Activated CD8-positive, alpha-beta T cell treated with anti-CD3 and anti-CD28 coated beads for 36 hours (primary cell): Measurements from ENCODE around the gene DNAJB4. TPM values are rescaled to one million over a fixed set of nuclear protein-coding genes. Genes with fewer than 3 reads are reported as not detected.

Experiments
- ATAC-seq: fragments of 200-7000 bp; cut with Tn5 transposase; one replicate; pipeline ENCODE4 v1.10.0; 2021; ENCODE audit warnings: mild to moderate bottlenecking, moderate library complexity
- CTCF ChIA-PET: fragments of 350-600 bp; sonication (Branson Sonifier 250); formaldehyde crosslinking; loops from one replicate; lab custom pipeline; 2021; ENCODE audit warnings: antibody characterized with exemption; lab: Charles Lee
- POLR2A ChIA-PET: fragments of 350-600 bp; sonication (Branson Sonifier 250); formaldehyde crosslinking; loops from one replicate; lab custom pipeline; 2021; ENCODE audit warnings: antibody characterized with exemption; lab: Charles Lee
- DNase-seq: peaks from one replicate; pipeline ENCODE4 v3.0.0-alpha.2; 2020
- H3K27ac Mint-ChIP-seq: one replicate; pipeline ENCODE4 v1.8.0; 2021; ENCODE audit warnings: mild to moderate bottlenecking, mixed read lengths
- H3K27me3 Mint-ChIP-seq: one replicate; pipeline ENCODE4 v1.8.0; 2021; ENCODE audit warnings: mixed read lengths
- H3K36me3 Mint-ChIP-seq: one replicate; pipeline ENCODE4 v1.8.0; 2021; ENCODE audit warnings: low read depth, mixed read lengths
- H3K4me1 Mint-ChIP-seq: one replicate; pipeline ENCODE4 v1.8.0; 2021; ENCODE audit warnings: low read depth, mixed read lengths
- H3K4me3 Mint-ChIP-seq: one replicate; pipeline ENCODE4 v1.8.0; 2021; ENCODE audit warnings: mild to moderate bottlenecking, moderate library complexity, mixed read lengths
- H3K9me3 Mint-ChIP-seq: one replicate; pipeline ENCODE4 v1.8.0; 2021; ENCODE audit warnings: mixed read lengths
- intact Hi-C: fragments of 100-400 bp; cut with micrococcal nuclease; formaldehyde crosslinking; loops from one replicate; pipeline ENCODE4 v1.10.0; 2022
- total RNA-seq, 2 experiments: library from RNA; stranded (reverse); gene quantifications; one replicate each; pipeline ENCODE4 v1.2.3, GENCODE V29; 2021
- TF ChIP-seq, protein P1 (sequence below): fragments of 200-600 bp; IDR thresholded peaks from one replicate; pipeline ENCODE4 v1.8.0; 2022; ENCODE audit warnings: antibody characterized with exemption, mild to moderate bottlenecking

DNAJB4 gene
- total RNA-seq, 2 experiments from 2014 or later = 9.7 to 12.0 TPM

DNA sequence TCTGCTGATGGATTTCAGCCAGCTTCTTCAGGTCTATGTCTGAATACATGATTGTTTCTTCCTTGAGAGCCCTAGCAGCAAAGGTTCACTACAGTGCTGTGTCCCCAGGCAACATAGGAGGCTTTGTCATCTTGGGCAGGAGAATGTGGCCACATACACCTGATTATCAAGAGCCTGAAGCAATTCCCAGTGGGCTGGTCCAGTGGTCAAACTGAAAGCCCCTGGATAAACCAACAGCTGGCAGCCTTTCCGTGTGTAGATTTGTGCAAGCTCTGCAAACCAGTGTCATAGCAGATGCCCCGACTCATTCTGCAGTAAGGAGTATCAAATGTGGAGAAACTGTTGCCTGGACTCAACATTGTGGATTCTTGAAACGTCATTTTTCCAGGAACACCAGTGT lies 38.7 kb downstream of the DNAJB4 start:
- no peak for DNase-seq
- CTCF ChIA-PET = interaction anchor here (1.0 to 2.6 kb wide), 3 partner anchors 39 to 71 kb away, joined by 3 to 11 read pairs (median 3); partner anchors contain the start of gene DNAJB4
- H3K27ac Mint-ChIP-seq = no peak overlapping the region
- peaks cover 35% of the 10 kb centered on the region for H3K27me3 Mint-ChIP-seq
- TF ChIP-seq, protein P1, sequence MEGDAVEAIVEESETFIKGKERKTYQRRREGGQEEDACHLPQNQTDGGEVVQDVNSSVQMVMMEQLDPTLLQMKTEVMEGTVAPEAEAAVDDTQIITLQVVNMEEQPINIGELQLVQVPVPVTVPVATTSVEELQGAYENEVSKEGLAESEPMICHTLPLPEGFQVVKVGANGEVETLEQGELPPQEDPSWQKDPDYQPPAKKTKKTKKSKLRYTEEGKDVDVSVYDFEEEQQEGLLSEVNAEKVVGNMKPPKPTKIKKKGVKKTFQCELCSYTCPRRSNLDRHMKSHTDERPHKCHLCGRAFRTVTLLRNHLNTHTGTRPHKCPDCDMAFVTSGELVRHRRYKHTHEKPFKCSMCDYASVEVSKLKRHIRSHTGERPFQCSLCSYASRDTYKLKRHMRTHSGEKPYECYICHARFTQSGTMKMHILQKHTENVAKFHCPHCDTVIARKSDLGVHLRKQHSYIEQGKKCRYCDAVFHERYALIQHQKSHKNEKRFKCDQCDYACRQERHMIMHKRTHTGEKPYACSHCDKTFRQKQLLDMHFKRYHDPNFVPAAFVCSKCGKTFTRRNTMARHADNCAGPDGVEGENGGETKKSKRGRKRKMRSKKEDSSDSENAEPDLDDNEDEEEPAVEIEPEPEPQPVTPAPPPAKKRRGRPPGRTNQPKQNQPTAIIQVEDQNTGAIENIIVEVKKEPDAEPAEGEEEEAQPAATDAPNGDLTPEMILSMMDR = no peak
- H3K9me3 Mint-ChIP-seq = peaks cover 1% of the 10 kb centered on the region
- no peaks in the 10 kb centered on the region for H3K36me3 Mint-ChIP-seq
- no peak overlapping the region for H3K4me3 Mint-ChIP-seq
- intact Hi-C loops = no loop called here
- POLR2A ChIA-PET = interaction anchor here (5.2 kb wide), 1 partner anchor 38 kb away, joined by 34 read pairs; the partner anchor contains the start of gene DNAJB4
- H3K4me1 Mint-ChIP-seq = peaks cover 39% of the 10 kb centered on the region
- no peak for ATAC-seq

DNA sequence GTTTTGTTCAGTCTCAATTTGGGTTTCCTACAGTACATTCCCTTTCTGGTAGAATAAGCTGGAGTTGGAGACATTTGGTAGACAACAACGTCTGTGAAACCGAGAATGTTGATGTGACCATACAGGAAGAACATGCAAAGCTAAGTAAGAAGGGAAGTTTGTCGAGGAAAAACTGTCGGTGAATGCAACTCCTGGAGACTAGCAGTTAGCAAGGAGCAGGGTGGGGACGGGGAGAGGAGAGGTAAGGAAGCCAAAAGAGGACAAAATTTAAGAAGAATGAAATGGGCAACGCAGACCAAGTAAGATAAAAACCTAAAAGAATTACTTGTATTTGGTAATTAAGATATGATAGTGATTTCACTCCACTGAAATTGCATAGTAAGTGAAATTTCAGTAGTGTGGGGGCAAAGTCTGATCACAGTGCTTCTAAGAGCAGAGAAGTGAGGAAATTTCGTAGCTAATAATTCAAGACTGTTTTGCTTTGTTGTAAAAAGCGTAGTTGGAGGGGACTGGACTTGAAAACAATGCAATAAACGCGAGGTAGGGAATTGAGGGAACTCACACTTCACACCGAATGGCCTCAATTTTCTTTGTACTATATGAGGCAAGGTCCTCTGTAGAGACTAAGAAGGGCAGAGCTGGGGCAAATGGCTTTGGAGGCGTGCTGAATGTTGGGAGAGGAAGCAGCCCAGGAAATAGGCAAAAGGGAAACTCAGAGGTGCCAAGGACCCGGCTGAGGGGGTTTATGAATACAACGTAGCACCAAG lies 40.2 kb downstream of the DNAJB4 start:
- CTCF ChIA-PET = interaction anchor here (1.0 to 2.6 kb wide), 2 partner anchors 21 to 69 kb away, joined by 3 to 11 read pairs; no protein-coding TSS in a partner anchor
- no peaks in the 10 kb centered on the region for H3K36me3 Mint-ChIP-seq
- ATAC-seq = no peak
- DNase-seq = no peak
- H3K27ac Mint-ChIP-seq = no peak overlapping the region
- POLR2A ChIA-PET = interaction anchor here (0.9 to 5.2 kb wide), 4 partner anchors 11 to 70 kb away, joined by 3 to 34 read pairs (median 6); partner anchors contain the start of genes DNAJB4 and FUBP1
- H3K9me3 Mint-ChIP-seq = peaks cover 1% of the 10 kb centered on the region
- H3K4me1 Mint-ChIP-seq = peaks cover 45% of the 10 kb centered on the region
- intact Hi-C loops = loop anchor here (5.0 kb wide), 1 partner anchor 67 kb away; no protein-coding TSS in a partner anchor
- H3K4me3 Mint-ChIP-seq = peak overlapping the region; percentile 76
- H3K27me3 Mint-ChIP-seq = peaks cover 40% of the 10 kb centered on the region
- TF ChIP-seq, protein P1 = no peak

DNA sequence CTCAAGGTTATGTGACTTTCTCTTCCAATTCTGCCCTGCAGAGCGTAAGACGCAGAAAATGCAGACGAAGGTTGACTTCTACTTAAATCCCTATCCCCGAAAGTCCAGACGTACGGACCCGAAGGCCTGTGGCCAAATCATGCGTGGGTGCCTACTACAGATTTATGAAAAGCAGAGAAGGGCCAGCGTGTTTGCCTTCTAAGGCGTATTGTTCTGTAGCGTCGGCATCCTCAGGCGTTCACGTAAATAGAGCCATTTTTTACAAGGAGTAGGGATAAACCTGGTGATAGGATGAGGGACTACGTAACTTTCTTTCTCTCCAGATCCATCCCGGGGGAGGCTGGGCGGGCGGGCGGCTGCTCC lies 40.8 kb downstream of the DNAJB4 start:
- ATAC-seq = no peak
- Mint-ChIP-seq H3K27me3 (peaks cover 40% of the 10 kb centered on the region), H3K27ac (no peak overlapping the region), H3K4me1 (peaks cover 42% of the 10 kb centered on the region), H3K4me3 (peak overlapping the region; percentile 76), H3K36me3 (no peaks in the 10 kb centered on the region), H3K9me3 (no peaks in the 10 kb centered on the region)
- intact Hi-C loops = loop anchor here (5.0 kb wide), 1 partner anchor 67 kb away; no protein-coding TSS in a partner anchor
- no peak for DNase-seq
- CTCF ChIA-PET = interaction anchor here (1.0 to 2.6 kb wide), 2 partner anchors 22 to 69 kb away, joined by 3 to 11 read pairs; no protein-coding TSS in a partner anchor
- TF ChIP-seq, protein P1 = no peak
- POLR2A ChIA-PET = interaction anchor here (0.9 to 5.2 kb wide), 3 partner anchors 12 to 67 kb away, joined by 3 to 34 read pairs (median 9); partner anchors contain the start of genes DNAJB4 and FUBP1

DNA sequence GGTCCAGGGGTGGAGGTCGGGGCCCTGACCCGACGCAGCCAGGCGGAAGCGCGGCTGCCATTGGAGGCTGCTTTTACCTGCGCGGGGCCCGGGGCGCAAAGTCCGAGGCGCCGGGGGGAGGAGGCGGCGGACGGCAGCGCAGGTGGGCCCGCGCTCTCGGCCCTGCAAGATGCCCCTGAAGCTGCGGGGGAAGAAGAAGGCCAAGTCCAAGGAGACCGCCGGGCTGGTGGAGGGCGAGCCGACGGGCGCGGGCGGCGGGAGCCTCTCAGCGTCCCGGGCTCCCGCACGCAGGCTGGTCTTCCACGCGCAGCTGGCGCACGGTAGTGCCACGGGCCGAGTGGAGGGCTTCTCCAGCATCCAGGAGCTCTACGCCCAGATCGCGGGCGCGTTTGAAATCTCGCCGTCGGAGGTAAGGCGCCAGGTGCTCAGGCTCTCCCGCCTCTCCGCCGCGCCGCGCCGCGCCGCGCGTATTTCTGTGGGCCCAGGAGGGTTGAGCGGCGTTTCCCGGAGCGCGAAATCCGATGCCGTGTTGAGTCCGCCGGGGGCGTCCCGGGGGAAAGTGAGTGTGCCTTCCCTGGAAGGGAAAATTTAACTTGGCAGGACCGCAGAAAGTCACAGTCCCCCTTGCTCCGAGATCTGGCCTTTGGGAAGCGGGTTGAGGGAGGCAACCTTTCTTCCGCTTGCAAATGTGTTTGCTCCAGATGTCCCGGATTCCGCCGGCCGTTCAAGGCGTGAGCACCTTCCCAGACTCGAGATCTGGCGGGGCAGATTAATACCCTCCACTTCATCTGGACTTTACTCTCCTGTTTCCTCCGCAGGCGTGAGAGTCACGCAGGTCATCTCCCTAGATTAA lies 41.4 kb downstream of the DNAJB4 start, which contains the start of gene GIPC2:
TSS of gene GIPC2 (plus strand) at position 41 of the 853 bp plus-strand sequence. CDS start at position 170, 129 bp downstream.
- POLR2A ChIA-PET = interaction anchor here (1.0 to 5.2 kb wide), 3 partner anchors 41 to 68 kb away, joined by 3 to 34 read pairs (median 9); partner anchors contain the start of genes DNAJB4 and FUBP1
- Mint-ChIP-seq H3K27ac (peak within 1 kb of the TSS; percentile 30), H3K27me3 (peaks cover 42% of the 10 kb centered on the region), H3K4me1 (peaks cover 37% of the 10 kb centered on the region), H3K9me3 (no peaks in the 10 kb centered on the region), H3K36me3 (no peaks in the 10 kb centered on the region), H3K4me3 (peak within 1 kb of the TSS; percentile 76)
- ATAC-seq (peak; percentile 53), DNase-seq (peak; percentile 42)
- CTCF ChIA-PET = interaction anchor here (0.7 to 2.6 kb wide), 3 partner anchors 33 to 68 kb away, joined by 3 to 11 read pairs (median 5); partner anchors contain the start of gene DNAJB4
- TF ChIP-seq, protein P1 = no peak
- intact Hi-C loops = loop anchor here (5.0 kb wide), 1 partner anchor 66 kb away; no protein-coding TSS in a partner anchor
